Central memory CD8-positive, alpha-beta T cell (primary cell): ENCODE results near the gene BCAS4.

ENCODE experiments used
- ATAC-seq: fragments of 150-1000 bp; cut with Tn5 transposase; replicated peaks from 2 replicates; pipeline ENCODE4 v1.10.0; 2022; ENCODE audit warnings: mild to moderate bottlenecking, moderate FRiP score, moderate number of reproducible peaks; ENCODE audit not compliant: poor library complexity, severe bottlenecking; ENCODE audit errors: extremely low read depth
- DNase-seq, 2 donors: peaks; one replicate each; pipeline ENCODE4 v3.0.0; 2021; ENCODE audit warnings: low spot score in 2 of 2
- H3K27ac Mint-ChIP-seq: one replicate; pipeline ENCODE4 v1.8.0; 2022; ENCODE audit warnings: low read depth, mild to moderate bottlenecking, moderate library complexity, mixed read lengths
- H3K27me3 Mint-ChIP-seq: one replicate; pipeline ENCODE4 v1.8.0; 2022; ENCODE audit warnings: mixed read lengths
- H3K36me3 Mint-ChIP-seq: one replicate; pipeline ENCODE4 v1.8.0; 2022; ENCODE audit warnings: mild to moderate bottlenecking, moderate library complexity, mixed read lengths; ENCODE audit not compliant: insufficient read depth
- H3K4me1 Mint-ChIP-seq: one replicate; pipeline ENCODE4 v1.8.0; 2022; ENCODE audit warnings: mixed read lengths
- H3K4me3 Mint-ChIP-seq: one replicate; pipeline ENCODE4 v1.8.0; 2022; ENCODE audit warnings: mild to moderate bottlenecking, moderate library complexity, mixed read lengths
- H3K9me3 Mint-ChIP-seq: one replicate; pipeline ENCODE4 v1.8.0; 2022; ENCODE audit warnings: mixed read lengths

The BCAS4 gene

DNA sequence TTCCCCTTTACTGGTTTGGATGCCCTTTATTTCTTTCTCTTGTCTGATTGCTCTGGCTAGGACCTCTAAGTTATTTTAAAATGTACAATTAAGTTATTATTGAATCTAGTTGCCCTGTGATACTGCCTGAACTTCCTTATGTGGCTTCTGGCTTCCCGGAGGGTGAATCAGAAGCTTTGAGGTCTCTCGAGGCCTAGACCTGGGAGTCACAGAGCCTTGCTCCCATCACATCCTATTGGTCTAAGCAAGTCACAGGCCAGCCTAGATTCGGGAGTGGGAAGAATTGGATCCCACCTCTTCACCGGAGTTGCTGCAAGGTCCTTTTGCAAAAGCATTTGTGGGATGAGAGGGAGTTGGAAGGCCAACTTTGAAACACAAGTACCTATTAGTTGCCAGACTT lies 15.2 kb downstream of the BCAS4 start:
- no peaks in the 10 kb centered on the region for H3K27me3 Mint-ChIP-seq
- DNase-seq (no peak), ATAC-seq (no peak)
- peaks cover 3% of the 10 kb centered on the region for H3K36me3 Mint-ChIP-seq
- H3K4me1 Mint-ChIP-seq, result peaks cover 24% of the 10 kb centered on the region
- no peaks in the 10 kb centered on the region for H3K9me3 Mint-ChIP-seq
- no peak overlapping the region for H3K27ac Mint-ChIP-seq
- no peak overlapping the region for H3K4me3 Mint-ChIP-seq

DNA sequence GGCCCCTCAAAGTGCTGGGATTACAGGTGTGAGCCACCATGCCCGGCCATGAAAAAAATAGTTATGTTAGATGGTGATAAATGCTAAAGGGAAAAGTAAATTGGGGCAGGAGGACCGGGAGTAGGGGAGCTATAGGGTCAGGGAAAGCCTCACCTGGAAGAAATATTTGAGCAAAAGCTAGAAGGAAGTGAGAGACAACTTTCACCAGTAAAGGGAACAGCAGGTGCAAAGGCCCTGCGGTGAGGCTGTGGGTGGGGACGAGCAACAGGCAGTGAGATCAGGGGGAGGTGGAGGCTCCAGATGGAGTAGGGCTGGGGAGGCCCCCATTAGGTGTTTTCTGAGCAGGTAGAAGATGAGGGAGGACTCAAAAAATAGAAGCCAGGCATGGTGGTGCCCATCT lies 16.0 kb downstream of the BCAS4 start:
- no peaks in the 10 kb centered on the region for H3K27me3 Mint-ChIP-seq
- no peaks in the 10 kb centered on the region for H3K9me3 Mint-ChIP-seq
- peaks cover 5% of the 10 kb centered on the region for H3K36me3 Mint-ChIP-seq
- ATAC-seq (no peak), DNase-seq (no peak)
- H3K4me1 Mint-ChIP-seq, result peaks cover 26% of the 10 kb centered on the region
- H3K4me3 Mint-ChIP-seq, result no peak overlapping the region
- H3K27ac Mint-ChIP-seq, result no peak overlapping the region

DNA sequence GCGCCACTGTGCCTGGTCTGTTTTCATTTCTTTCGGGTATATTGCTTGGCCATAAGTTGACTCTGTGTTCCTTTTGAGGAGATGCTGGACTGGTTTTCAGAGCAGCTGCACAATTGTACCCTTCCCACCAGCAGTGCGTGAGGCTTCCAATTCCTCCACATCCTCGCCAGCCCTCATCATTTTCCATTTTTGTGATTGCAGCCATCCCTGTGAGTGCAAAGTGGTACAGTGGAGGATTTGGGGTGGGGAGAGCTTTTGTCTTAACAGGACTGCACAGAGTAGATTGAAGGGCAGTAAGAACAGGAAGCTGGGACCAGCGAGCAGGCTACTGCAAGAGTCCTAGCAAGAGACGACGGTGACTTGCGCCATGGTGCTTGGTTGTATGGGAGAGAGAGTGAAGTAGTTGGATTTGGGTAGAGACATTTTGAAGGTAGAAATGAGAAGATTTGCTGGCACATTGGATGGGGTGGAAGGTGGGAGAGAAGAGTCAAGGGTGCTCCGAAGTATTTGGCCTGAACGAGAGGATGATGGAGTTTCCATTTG lies 18.3 kb downstream of the BCAS4 start:
- ATAC-seq, result no peak
- H3K4me1 Mint-ChIP-seq, result peaks cover 26% of the 10 kb centered on the region
- no peaks in the 10 kb centered on the region for H3K9me3 Mint-ChIP-seq
- H3K27me3 Mint-ChIP-seq, result no peaks in the 10 kb centered on the region
- H3K36me3 Mint-ChIP-seq, result peaks cover 7% of the 10 kb centered on the region
- DNase-seq, result no peak
- H3K27ac Mint-ChIP-seq, result no peak overlapping the region
- H3K4me3 Mint-ChIP-seq, result no peak overlapping the region

DNA sequence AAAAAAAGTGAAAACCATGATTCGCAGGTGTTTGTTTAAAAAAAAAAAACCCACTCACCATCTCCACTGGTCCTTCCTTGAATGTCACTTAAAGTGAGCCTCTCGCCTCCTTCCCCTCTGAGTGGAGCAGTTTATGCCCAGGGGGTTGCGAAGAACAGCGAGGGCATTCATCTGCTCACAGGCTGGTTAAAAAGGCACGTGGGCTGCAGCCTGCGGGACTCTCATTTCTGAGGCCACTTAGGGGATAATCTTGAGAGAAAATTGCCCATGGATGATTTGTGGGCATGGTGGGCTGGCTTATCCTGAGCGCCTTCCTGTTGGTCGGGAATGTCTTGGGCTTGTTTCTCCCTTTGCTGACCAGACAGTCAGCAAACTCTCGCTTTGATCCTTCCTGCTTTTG lies 18.9 kb downstream of the BCAS4 start:
- no peak overlapping the region for H3K4me3 Mint-ChIP-seq
- peaks cover 32% of the 10 kb centered on the region for H3K4me1 Mint-ChIP-seq
- peaks cover 12% of the 10 kb centered on the region for H3K36me3 Mint-ChIP-seq
- H3K27me3 Mint-ChIP-seq, result no peaks in the 10 kb centered on the region
- H3K9me3 Mint-ChIP-seq, result no peaks in the 10 kb centered on the region
- ATAC-seq (no peak), DNase-seq (no peak)
- H3K27ac Mint-ChIP-seq, result no peak overlapping the region

DNA sequence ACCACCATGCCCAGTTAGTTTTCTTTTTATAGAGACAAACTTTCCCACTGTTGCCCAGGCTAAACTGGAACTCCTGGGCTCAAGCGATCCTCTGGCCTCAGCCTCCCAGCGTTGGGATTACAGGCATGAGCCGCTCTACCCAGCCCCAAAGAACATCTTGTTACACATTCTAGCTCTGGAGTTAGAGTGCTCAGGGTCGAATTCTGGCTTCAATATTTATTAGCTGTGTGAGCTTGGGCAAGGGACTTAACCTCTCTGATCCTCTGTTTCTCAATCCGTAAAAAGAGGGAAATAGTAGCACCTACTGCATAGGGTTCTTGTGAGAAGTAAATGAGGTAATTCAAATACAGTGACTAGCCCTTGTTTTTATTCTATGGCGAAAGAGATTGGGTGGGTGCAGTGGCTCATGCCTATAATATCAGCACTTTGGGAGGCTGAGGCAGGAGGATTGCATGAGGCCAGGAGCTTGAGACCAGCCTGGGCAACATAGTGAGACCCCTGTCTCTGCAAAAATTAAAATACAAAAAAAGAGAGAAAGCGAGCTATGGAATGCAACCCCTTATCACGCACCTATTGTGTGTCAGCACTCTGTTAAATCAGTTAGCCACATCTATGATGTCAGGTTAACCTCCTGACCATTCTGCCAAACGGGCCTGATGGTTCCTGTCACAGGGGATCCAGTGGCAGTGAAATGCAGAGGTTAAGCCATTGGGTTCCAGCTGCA lies 19.7 kb downstream of the BCAS4 start:
- DNase-seq (no peak), ATAC-seq (no peak)
- Mint-ChIP-seq H3K9me3 (no peaks in the 10 kb centered on the region), H3K27me3 (no peaks in the 10 kb centered on the region), H3K27ac (no peak overlapping the region), H3K4me3 (peak overlapping the region; percentile 42), H3K36me3 (peaks cover 10% of the 10 kb centered on the region), H3K4me1 (peaks cover 33% of the 10 kb centered on the region)

GRCh38 chr20:50815162-50815989 lies 20.5 kb downstream of the BCAS4 start:
- no peak for ATAC-seq
- H3K36me3 Mint-ChIP-seq, result peaks cover 10% of the 10 kb centered on the region
- no peaks in the 10 kb centered on the region for H3K27me3 Mint-ChIP-seq
- peaks cover 39% of the 10 kb centered on the region for H3K4me1 Mint-ChIP-seq
- DNase-seq, result no peak
- peak overlapping the region; percentile 8 for H3K27ac Mint-ChIP-seq
- H3K9me3 Mint-ChIP-seq, result no peaks in the 10 kb centered on the region
- H3K4me3 Mint-ChIP-seq, result peak overlapping the region; percentile 42

DNA sequence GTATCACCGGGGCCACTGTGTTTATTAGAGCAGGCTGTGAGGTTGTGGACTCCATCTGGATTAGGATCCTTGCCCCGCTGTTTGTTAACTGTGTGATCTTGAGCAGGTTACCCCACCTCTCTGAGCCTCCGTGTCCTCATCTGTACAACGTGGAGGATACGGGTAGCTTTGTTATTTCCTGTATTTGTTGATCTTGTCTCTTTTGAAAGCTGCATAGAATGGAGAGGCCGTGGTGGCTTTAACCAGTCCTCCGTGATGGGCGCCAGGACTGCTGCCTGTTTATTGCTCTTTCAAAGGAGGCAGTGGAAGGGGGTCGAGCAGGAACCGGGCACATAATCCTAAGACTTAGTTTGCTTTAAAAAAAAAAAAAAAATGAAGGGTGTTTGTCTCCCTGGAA lies 22.9 kb downstream of the BCAS4 start:
- Mint-ChIP-seq H3K9me3 (no peaks in the 10 kb centered on the region), H3K27ac (peak overlapping the region; percentile 97), H3K4me1 (peaks cover 34% of the 10 kb centered on the region), H3K4me3 (peak overlapping the region; percentile 66), H3K36me3 (peaks cover 13% of the 10 kb centered on the region), H3K27me3 (no peaks in the 10 kb centered on the region)
- ATAC-seq, result no peak
- no peak for DNase-seq

- no peaks in the 10 kb centered on the region for H3K27me3 Mint-ChIP-seq
- DNase-seq (no peak), ATAC-seq (no peak)
- H3K9me3 Mint-ChIP-seq, result no peaks in the 10 kb centered on the region
- peaks cover 28% of the 10 kb centered on the region for H3K4me1 Mint-ChIP-seq
- H3K4me3 Mint-ChIP-seq, result no peak overlapping the region
- peak overlapping the region; percentile 97 for H3K27ac Mint-ChIP-seq
- peaks cover 13% of the 10 kb centered on the region for H3K36me3 Mint-ChIP-seq
These were observed 24.5 kb downstream of the BCAS4 start for GRCh38 chr20:50819349-50819748.

DNA sequence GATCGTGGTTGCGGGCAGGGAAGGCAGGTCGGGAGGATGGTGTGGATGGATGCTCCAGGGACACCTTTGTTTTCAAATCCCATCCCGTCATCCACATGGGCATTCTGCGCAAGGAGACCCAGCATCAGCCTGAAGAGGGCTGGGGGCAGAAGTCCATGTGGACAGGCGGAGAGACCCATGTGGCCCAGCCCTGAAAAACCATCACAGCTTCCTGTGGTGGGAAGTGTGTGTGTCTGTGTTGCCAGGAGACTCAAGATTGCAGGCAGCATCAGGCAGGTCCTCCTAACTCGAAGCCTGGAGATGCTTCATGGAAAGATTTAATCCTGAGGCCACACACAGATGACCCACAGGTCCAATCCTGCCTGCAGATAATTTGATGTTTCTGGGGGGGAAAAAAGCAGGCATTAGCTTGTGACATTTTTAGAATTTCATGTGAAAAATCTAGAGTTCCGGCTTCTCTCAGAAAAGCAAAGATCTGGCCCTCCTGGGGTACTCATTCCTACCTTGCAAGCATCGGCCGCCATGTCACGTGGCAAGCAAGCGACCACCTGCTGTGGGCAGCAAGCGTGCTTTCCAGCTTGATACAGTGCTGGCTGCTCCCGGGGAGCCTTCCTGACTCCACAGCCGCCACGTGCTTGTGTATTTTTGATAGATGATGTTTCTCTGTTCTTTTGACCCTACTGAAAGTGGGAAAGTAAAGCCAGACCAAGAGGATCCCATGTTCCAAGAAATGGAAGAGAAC lies 25.8 kb downstream of the BCAS4 start:
- no peaks in the 10 kb centered on the region for H3K9me3 Mint-ChIP-seq
- DNase-seq, result no peak
- no peaks in the 10 kb centered on the region for H3K27me3 Mint-ChIP-seq
- peak overlapping the region; percentile 64 for H3K27ac Mint-ChIP-seq
- H3K4me1 Mint-ChIP-seq, result peaks cover 21% of the 10 kb centered on the region
- ATAC-seq, result no peak
- H3K4me3 Mint-ChIP-seq, result no peak overlapping the region
- peaks cover 11% of the 10 kb centered on the region for H3K36me3 Mint-ChIP-seq

- Mint-ChIP-seq H3K4me3 (no peak overlapping the region), H3K27me3 (no peaks in the 10 kb centered on the region), H3K36me3 (peaks cover 11% of the 10 kb centered on the region), H3K4me1 (peaks cover 20% of the 10 kb centered on the region), H3K27ac (no peak overlapping the region), H3K9me3 (no peaks in the 10 kb centered on the region)
- no peak for DNase-seq
- ATAC-seq, result no peak
These were observed 26.5 kb downstream of the BCAS4 start for GRCh38 chr20:50821257-50821921.

DNA sequence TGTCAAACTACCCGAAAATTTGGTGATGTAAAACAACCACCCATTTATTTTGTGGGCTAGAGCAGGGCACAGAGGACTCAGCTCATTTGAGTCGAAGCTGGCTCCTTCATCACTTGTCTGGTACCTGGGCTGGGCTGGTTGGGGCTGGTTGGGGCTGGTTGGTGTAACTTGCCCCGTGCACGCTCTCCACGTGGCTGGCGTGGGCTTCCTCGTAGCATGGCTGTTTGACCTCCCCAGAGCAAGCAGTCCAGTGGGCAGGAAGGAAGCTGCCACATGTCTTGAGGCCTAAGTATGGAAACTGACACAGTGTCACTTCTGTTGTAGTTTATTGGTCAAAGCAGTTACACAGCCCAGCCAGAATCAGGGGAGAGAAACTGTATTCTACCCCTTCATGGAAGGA lies 27.1 kb downstream of the BCAS4 start:
- ATAC-seq, result no peak
- peaks cover 11% of the 10 kb centered on the region for H3K36me3 Mint-ChIP-seq
- no peak overlapping the region for H3K4me3 Mint-ChIP-seq
- H3K27ac Mint-ChIP-seq, result no peak overlapping the region
- DNase-seq, result no peak
- H3K27me3 Mint-ChIP-seq, result no peaks in the 10 kb centered on the region
- H3K4me1 Mint-ChIP-seq, result peaks cover 20% of the 10 kb centered on the region
- H3K9me3 Mint-ChIP-seq, result no peaks in the 10 kb centered on the region

DNA sequence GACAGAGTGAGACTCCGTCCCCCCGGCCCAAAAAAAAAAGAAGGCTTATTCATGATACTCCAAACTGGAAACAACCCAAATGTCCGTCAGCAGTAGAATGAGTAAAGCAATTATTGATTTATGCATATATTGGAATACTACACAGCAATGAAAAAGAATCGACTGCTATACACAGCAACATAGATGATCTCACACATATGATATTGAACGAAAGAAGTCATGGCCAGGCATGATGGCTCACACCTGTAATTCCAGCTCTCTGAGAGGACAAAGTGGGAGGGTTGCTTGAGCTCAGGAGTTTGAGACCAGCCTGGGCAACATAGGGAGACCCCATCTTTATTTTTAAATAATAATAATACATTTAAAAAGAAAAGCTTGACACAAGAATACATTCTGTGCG lies 28.5 kb downstream of the BCAS4 start:
- ATAC-seq (no peak), DNase-seq (no peak)
- H3K27ac Mint-ChIP-seq, result no peak overlapping the region
- H3K4me3 Mint-ChIP-seq, result no peak overlapping the region
- peaks cover 7% of the 10 kb centered on the region for H3K36me3 Mint-ChIP-seq
- H3K27me3 Mint-ChIP-seq, result no peaks in the 10 kb centered on the region
- peaks cover 12% of the 10 kb centered on the region for H3K4me1 Mint-ChIP-seq
- H3K9me3 Mint-ChIP-seq, result no peaks in the 10 kb centered on the region
